Memory B cell (primary cell): ENCODE measurements around the gene ALDH1L1.

Experiments used
- ATAC-seq: fragments of 150-1000 bp; cut with Tn5 transposase; 2 replicates; pipeline ENCODE4 v1.10.0; 2021; ENCODE audit warnings: low read depth, mild to moderate bottlenecking, moderate library complexity
- DNase-seq, 2 donors: peaks; one replicate each; pipeline ENCODE4 v3.0.0; 2022; ENCODE audit warnings: low spot score in 2 of 2
- H3K27ac Mint-ChIP-seq: one replicate; pipeline ENCODE4 v1.8.0; 2022; ENCODE audit warnings: mild to moderate bottlenecking, moderate library complexity, mixed read lengths
- H3K27me3 Mint-ChIP-seq: one replicate; pipeline ENCODE4 v1.8.0; 2022; ENCODE audit warnings: mixed read lengths
- H3K36me3 Mint-ChIP-seq: one replicate; pipeline ENCODE4 v1.8.0; 2022; ENCODE audit warnings: mild to moderate bottlenecking, mixed read lengths
- H3K4me1 Mint-ChIP-seq: one replicate; pipeline ENCODE4 v1.8.0; 2022; ENCODE audit warnings: mixed read lengths
- H3K4me3 Mint-ChIP-seq: one replicate; pipeline ENCODE4 v1.8.0; 2022; ENCODE audit warnings: mild to moderate bottlenecking, moderate library complexity, mixed read lengths
- H3K9me3 Mint-ChIP-seq: one replicate; pipeline ENCODE4 v1.8.0; 2022; ENCODE audit warnings: mixed read lengths

ALDH1L1 gene

DNA sequence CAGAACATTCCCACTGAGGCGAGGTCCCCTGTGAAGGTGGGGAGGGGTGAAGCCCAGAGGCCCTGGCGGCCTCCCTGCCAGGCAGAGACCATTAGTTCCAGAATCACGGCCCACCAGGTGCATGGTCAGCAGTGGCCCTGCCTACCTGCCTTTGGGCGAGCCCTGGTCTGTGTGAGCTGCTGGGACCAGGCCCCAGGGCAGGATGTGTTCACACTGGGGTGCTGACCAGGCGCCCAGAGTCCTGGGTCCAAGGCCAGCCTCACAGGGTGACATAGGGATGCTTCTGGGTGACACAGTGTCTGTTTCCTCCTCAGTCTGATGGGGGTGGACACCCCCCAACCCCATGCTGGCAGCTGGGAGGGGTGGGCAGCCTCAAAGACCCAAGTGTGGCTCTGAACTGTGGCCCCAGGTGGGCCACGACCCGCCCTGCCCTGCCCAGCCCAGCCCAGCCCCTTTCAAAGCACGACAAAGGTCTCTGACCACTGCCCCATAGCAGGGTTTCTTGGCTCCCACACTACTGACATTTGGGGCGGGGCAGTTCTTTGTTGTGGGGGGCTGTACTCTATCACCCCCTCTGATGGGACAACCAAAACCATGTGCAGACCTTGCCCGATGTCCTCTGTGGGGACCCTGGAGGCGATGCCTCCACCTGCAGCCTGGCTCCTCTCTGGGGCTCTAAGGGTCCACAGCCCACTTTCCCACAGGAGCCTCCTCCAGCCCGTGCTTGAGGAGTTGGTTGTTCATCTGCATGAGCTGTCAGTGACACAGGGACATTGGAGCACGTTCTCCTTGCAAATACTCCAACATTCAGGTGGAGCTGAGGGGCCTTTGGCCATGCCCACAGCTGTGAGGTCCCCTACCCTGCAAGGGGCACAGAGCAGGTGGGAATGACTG lies 51.6 kb downstream of the ALDH1L1 start:
- no peak overlapping the region for H3K27ac Mint-ChIP-seq
- H3K4me3 Mint-ChIP-seq: no peak overlapping the region
- H3K4me1 Mint-ChIP-seq: no peaks in the 10 kb centered on the region
- no peaks in the 10 kb centered on the region for H3K9me3 Mint-ChIP-seq
- DNase-seq (no peak), ATAC-seq (no peak)
- H3K36me3 Mint-ChIP-seq: no peaks in the 10 kb centered on the region
- H3K27me3 Mint-ChIP-seq: peaks cover 3% of the 10 kb centered on the region

DNA sequence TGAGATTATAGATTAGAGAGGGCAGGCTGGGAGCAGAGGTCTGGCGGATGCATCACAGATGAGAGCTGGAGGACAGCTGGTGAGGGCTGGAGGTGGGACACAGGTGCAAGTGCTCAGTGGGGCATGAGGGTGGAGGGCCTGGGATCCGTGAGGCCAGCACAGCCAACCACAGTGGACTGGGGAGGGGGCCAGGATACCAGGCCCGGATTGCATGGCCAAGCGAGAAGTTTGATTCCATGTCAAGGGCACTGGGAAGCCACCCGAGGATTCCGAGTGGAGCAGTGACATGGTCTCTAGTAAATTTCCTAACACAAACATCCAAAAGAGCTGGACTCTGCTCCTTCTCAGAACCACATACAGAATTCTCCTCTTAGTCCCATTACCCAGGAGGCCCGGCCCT lies 52.5 kb downstream of the ALDH1L1 start:
- Mint-ChIP-seq H3K27me3 (peaks cover 1% of the 10 kb centered on the region), H3K4me1 (no peaks in the 10 kb centered on the region), H3K36me3 (no peaks in the 10 kb centered on the region), H3K27ac (no peak overlapping the region), H3K4me3 (no peak overlapping the region), H3K9me3 (no peaks in the 10 kb centered on the region)
- DNase-seq (no peak), ATAC-seq (no peak)

GRCh38 chr3:126127452-126127851 lies 52.9 kb downstream of the ALDH1L1 start:
- ATAC-seq: no peak
- peaks cover 1% of the 10 kb centered on the region for H3K27me3 Mint-ChIP-seq
- H3K36me3 Mint-ChIP-seq: no peaks in the 10 kb centered on the region

DNA sequence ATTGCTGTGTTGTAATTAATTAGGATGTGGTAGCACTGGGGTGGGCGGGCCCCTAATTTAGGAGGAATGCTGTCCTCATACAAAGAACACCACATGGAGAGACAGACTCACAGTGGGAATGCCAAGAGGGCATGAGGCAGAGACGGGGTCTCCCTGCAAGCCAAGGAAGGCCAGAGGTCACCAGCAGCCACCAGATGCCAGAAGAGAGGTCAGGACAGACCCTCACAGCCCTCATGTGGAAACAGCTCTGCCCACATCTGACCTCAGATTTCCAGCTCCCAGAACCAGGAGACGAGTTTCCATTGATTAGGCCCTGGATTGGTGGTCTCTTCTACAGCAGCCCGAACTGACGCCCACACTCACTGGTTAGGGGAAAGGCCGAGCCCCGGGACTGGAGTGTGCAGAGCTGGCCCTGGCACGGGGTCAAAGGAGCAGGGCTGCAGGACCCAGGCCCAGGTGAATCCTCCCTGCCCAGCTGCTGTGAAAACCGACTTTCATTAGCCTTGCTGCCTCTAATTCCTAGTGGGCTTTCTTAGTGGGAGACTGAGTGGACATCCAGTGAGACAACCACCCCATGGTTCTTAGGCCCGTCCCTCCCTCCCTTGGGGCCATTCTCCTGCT lies 53.5 kb downstream of the ALDH1L1 start:
- peaks cover 1% of the 10 kb centered on the region for H3K27me3 Mint-ChIP-seq
- no peaks in the 10 kb centered on the region for H3K36me3 Mint-ChIP-seq
- no peak overlapping the region for H3K4me3 Mint-ChIP-seq
- DNase-seq (no peak), ATAC-seq (no peak)
- no peak overlapping the region for H3K27ac Mint-ChIP-seq
- H3K4me1 Mint-ChIP-seq: no peaks in the 10 kb centered on the region
- no peaks in the 10 kb centered on the region for H3K9me3 Mint-ChIP-seq

More at GRCh38 chr3:126127452-126127851, 52.9 kb downstream of the ALDH1L1 start:
- H3K4me1 Mint-ChIP-seq: no peaks in the 10 kb centered on the region
- no peaks in the 10 kb centered on the region for H3K9me3 Mint-ChIP-seq
- DNase-seq: no peak
- no peak overlapping the region for H3K27ac Mint-ChIP-seq
- H3K4me3 Mint-ChIP-seq: no peak overlapping the region

- Mint-ChIP-seq H3K36me3 (no peaks in the 10 kb centered on the region), H3K4me3 (no peak overlapping the region), H3K9me3 (peaks cover 1% of the 10 kb centered on the region), H3K4me1 (no peaks in the 10 kb centered on the region), H3K27me3 (peaks cover 3% of the 10 kb centered on the region), H3K27ac (no peak overlapping the region)
- ATAC-seq (no peak), DNase-seq (no peak)
Observed at GRCh38 chr3:126126286-126126685, 54.1 kb downstream of the ALDH1L1 start.

DNA sequence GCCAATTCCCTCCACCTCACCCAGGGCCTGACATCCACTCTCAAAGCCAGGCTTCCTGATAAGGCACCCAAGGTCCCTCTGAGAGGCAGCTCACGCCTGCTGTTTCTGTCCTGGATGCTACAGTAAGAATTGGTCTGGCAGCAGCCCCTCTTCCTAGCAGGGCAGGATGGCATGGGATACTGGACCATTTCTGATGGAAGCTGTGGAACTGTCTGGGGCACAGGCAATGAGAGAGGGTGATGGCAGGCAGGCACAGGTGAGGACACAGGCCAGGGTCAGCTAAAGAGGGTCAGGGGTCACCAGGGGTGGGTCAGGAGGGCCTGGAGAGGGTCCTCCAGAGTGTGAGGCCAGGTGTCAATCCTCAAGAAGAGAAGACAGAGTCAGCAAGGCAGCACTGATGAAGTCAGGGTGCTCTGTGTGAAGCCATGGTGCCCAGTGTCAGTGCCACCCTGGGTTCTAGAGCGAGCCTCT lies 54.6 kb downstream of the ALDH1L1 start:
- ATAC-seq (no peak), DNase-seq (no peak)
- Mint-ChIP-seq H3K27ac (no peak overlapping the region), H3K36me3 (no peaks in the 10 kb centered on the region), H3K4me3 (no peak overlapping the region), H3K9me3 (peaks cover 1% of the 10 kb centered on the region), H3K4me1 (no peaks in the 10 kb centered on the region), H3K27me3 (peaks cover 3% of the 10 kb centered on the region)

- Mint-ChIP-seq H3K4me1 (no peaks in the 10 kb centered on the region), H3K9me3 (peaks cover 1% of the 10 kb centered on the region), H3K27ac (no peak overlapping the region), H3K4me3 (no peak overlapping the region), H3K27me3 (peaks cover 4% of the 10 kb centered on the region), H3K36me3 (no peaks in the 10 kb centered on the region)
- ATAC-seq (no peak), DNase-seq (no peak)
Observed at GRCh38 chr3:126125341-126125740, 55.0 kb downstream of the ALDH1L1 start.

- H3K4me1 Mint-ChIP-seq: no peaks in the 10 kb centered on the region
Observed at GRCh38 chr3:126124896-126125295, 55.5 kb downstream of the ALDH1L1 start.

GRCh38 chr3:126124148-126124868 lies 56.1 kb downstream of the ALDH1L1 start:
- ATAC-seq (no peak), DNase-seq (no peak)
- H3K36me3 Mint-ChIP-seq: no peaks in the 10 kb centered on the region
- H3K4me1 Mint-ChIP-seq: no peaks in the 10 kb centered on the region
- no peak overlapping the region for H3K27ac Mint-ChIP-seq
- H3K4me3 Mint-ChIP-seq: no peak overlapping the region
- peaks cover 10% of the 10 kb centered on the region for H3K27me3 Mint-ChIP-seq
- H3K9me3 Mint-ChIP-seq: peaks cover 1% of the 10 kb centered on the region

More at GRCh38 chr3:126124896-126125295, 55.5 kb downstream of the ALDH1L1 start:
- H3K4me3 Mint-ChIP-seq: no peak overlapping the region
- no peak for ATAC-seq
- H3K9me3 Mint-ChIP-seq: peaks cover 1% of the 10 kb centered on the region
- DNase-seq: no peak
- no peak overlapping the region for H3K27ac Mint-ChIP-seq
- peaks cover 7% of the 10 kb centered on the region for H3K27me3 Mint-ChIP-seq
- no peaks in the 10 kb centered on the region for H3K36me3 Mint-ChIP-seq

- no peaks in the 10 kb centered on the region for H3K36me3 Mint-ChIP-seq
- peaks cover 1% of the 10 kb centered on the region for H3K9me3 Mint-ChIP-seq
- no peak overlapping the region for H3K4me3 Mint-ChIP-seq
- ATAC-seq (no peak), DNase-seq (no peak)
- H3K4me1 Mint-ChIP-seq: no peaks in the 10 kb centered on the region
- H3K27ac Mint-ChIP-seq: no peak overlapping the region
- peaks cover 17% of the 10 kb centered on the region for H3K27me3 Mint-ChIP-seq
Observed at GRCh38 chr3:126121632-126122031, 58.8 kb downstream of the ALDH1L1 start.

DNA sequence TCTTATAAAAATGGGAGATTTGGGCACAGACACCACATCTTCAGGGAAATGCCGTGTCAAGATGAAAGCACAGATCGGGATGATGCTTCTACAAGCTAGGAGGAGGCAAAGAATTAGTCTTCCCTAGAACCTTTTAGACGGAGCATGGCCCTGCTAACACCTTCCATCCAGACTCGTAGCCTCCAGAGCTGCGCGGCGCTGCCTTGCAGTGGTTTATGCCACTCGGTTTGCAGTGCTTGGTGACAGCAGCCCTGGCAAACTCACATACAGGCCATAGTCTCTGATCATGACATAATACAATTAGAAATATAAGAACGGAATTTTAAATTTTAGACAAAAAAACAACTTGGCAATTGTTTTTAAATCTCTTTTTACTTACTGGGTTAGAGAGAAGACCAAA lies 59.3 kb downstream of the ALDH1L1 start:
- Mint-ChIP-seq H3K9me3 (peaks cover 1% of the 10 kb centered on the region), H3K27me3 (peaks cover 17% of the 10 kb centered on the region), H3K4me3 (no peak overlapping the region), H3K27ac (no peak overlapping the region), H3K4me1 (no peaks in the 10 kb centered on the region), H3K36me3 (no peaks in the 10 kb centered on the region)
- DNase-seq (no peak), ATAC-seq (no peak)

GRCh38 chr3:126119976-126120375 lies 60.4 kb downstream of the ALDH1L1 start:
- DNase-seq: no peak
- H3K27ac Mint-ChIP-seq: no peak overlapping the region
- H3K27me3 Mint-ChIP-seq: peaks cover 17% of the 10 kb centered on the region
- no peaks in the 10 kb centered on the region for H3K4me1 Mint-ChIP-seq
- H3K4me3 Mint-ChIP-seq: no peak overlapping the region
- peaks cover 1% of the 10 kb centered on the region for H3K9me3 Mint-ChIP-seq
- no peak for ATAC-seq
- no peaks in the 10 kb centered on the region for H3K36me3 Mint-ChIP-seq

DNA sequence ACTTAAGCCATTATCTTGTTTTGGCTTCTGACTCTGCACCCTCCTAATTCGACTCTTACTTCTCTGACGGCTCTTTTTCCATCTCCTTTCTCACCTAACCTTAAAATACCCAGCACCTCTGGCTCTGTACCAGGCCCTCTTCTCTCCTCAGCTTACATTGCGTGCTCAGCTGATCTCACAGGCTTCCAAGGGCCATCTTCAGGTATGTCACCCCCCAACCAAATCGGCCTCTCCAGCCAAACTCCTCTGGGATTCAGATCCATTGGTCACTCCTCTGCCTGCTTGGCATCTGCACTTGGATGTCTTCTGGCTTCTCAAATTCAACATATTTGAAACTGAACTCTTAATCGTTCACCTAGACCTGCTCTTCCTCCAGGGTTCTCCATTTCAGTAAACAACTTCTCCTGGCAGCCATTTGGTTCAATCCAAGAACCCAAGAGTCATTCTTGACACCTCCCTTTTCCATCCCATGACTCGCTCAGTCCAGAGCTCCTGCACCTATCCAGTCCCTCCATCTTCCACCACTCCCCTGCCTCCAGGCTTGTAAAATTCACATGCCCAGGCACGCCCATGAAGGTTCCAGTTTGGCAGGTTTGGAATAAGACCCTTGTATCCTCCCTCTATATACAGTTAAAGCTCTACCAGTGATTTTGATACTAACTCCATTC lies 61.2 kb downstream of the ALDH1L1 start:
- Mint-ChIP-seq H3K9me3 (peaks cover 1% of the 10 kb centered on the region), H3K36me3 (no peaks in the 10 kb centered on the region), H3K4me1 (no peaks in the 10 kb centered on the region), H3K4me3 (no peak overlapping the region), H3K27ac (no peak overlapping the region), H3K27me3 (peaks cover 17% of the 10 kb centered on the region)
- DNase-seq (no peak), ATAC-seq (no peak)

DNA sequence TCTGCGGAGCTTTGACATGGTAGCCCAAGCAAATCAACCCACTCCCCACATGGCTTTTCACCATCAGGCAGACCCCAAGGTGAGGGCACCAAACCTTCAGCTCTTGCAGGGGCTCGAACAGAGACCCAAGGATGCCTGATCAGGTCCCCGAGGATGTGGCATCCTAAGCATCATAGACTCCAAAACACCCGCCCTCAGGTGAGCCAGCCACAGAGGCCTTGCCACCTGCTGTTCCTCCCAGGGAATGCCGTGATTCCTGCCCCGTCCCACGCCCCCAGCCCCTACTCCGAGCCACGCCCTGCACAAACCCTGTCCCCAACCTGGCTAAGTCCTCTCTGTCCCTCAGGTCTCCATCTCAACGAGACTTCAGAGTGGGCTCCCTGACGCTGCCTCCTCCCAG lies 61.8 kb downstream of the ALDH1L1 start:
- peaks cover 1% of the 10 kb centered on the region for H3K9me3 Mint-ChIP-seq
- no peak overlapping the region for H3K4me3 Mint-ChIP-seq
- ATAC-seq: no peak
- H3K27me3 Mint-ChIP-seq: peaks cover 17% of the 10 kb centered on the region
- no peaks in the 10 kb centered on the region for H3K4me1 Mint-ChIP-seq
- H3K27ac Mint-ChIP-seq: no peak overlapping the region
- no peaks in the 10 kb centered on the region for H3K36me3 Mint-ChIP-seq
- DNase-seq: no peak
